HG03039 (cell line): ENCODE data around the gene DEPDC5.
"Not testable (repeated sequence)": the region's sequence is repeated elsewhere in the genome, so short reads cannot be mapped to it uniquely, and the experiment has no call there.

Experiments used
- ATAC-seq: cut with Tn5 transposase; IDR thresholded peaks from one replicate; pipeline ENCODE4 v1.9.1; 2021; ENCODE audit warnings: mild to moderate bottlenecking, moderate library complexity; ENCODE audit not compliant: unreplicated experiment

The DEPDC5 gene

GRCh38 chr22:31813898-31814297 lies 60.1 kb downstream of the DEPDC5 start:
- ATAC-seq: not testable (repeated sequence)

DNA sequence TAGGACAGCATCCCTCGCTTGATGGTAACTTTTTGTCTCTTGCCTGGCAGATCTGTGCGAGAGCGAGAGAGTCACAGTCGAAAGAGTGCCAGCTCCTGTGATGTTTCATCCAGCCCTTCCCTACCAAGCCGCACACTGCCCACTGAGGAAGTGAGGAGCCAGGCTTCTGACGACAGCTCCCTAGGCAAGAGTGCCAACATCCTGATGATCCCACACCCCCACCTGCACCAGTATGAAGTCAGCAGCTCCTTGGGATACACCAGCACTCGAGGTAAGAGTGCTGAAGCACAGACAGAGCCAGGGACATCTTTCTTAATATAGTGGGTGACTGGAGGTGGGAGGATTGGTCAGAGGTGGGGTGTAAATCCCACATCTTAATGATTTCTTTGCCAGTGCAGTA lies 61.1 kb downstream of the DEPDC5 start:
- no peak for ATAC-seq

DNA sequence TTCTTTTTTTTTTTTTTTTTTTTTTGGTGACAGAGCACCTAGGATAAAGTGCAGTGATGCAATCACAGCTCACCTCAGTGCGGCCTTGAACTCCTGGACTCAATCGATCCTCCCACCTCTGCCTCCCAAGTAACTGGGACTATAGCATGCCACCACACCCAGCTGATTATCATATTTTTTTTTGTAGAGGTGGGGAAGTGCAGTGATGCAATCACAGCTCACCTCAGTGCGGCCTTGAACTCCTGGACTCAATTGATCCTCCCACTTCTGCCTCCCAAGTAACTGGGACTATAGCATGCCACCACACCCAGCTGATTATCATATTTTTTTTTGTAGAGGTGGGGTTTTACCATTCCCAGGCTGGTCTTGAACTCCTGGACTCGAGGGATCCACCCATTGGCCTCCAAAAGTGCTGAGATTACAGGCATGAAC lies 61.6 kb downstream of the DEPDC5 start:
- ATAC-seq: not testable (repeated sequence)

GRCh38 chr22:31816750-31817149 lies 62.9 kb downstream of the DEPDC5 start:
- no peak for ATAC-seq

GRCh38 chr22:31818481-31819392 lies 64.9 kb downstream of the DEPDC5 start:
- no peak for ATAC-seq

DNA sequence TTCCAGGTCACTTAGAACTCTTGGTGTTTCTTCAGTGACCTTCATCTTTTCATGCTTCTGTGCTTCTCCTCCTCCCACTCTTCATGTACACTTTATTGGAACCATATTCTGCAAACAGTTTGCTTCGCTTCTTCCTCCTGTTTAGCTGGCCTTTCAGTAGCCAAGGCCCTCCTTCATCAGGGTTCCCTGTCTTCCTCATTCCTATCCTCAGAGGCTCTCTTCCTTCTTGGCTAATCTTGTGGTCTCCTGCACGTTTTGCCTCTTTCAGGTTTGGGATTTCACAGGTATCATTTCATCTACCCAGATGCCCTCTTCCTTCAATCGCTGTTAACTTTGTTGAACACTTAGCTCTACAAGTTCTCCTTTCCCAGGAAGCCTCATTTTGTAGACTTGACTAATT lies 66.8 kb downstream of the DEPDC5 start:
- no peak for ATAC-seq

DNA sequence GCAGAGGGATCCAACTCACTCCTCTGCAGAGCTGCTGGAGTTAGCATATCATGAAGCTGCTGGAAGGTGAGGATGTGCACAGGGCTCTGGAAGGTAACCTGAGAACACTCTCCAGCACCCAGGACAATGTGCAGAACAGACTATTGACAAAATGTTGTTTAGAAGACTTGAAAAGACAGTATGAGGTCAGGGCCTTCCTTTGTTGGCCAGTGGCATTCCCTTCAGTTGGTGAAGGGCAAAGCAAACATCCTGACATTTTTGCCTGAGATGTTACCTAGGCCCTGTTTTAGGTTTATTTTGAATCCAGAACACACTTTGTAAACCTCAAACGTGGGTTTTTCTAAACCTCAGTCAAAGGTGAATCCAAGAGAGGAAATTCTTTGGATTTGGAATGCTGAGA lies 67.8 kb downstream of the DEPDC5 start:
- no peak for ATAC-seq

DNA sequence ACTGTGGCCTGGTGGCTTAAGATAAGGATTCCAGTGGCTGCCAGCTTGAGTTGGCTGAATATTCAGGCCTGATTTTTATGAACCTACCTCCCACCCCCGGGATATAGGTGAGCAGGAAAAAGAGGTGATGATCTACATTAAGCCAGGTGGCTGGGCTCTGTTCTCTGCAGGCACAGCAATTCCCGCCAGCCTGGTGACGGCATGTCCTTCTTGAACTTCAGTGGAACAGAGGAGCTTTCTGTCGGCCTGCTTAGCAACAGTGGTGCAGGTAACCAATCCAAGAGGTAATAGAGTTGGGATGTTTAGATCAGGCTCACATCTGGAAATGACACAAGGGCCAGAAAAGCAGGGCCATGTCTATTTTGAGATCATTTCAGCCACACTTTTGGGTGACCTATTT lies 68.7 kb downstream of the DEPDC5 start:
- no peak for ATAC-seq

DNA sequence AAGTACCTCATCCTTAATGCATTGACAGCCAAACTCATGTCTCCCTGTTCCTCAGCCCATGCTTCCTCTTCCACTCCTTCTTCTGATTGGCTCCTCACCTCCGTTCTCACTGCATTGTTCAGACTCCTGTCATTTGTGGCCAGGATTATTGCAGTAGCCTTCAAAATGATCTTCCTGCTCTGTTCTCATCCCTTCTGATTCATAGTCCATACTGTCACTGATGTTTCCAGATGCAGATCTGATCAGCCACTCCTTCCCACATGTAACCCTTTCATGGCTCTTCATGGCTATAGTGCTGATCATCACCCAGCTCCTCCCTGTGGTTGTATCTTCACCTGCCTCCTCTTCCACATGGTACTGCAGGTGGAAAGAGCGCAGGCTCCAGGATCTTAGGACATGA lies 71.7 kb downstream of the DEPDC5 start:
- ATAC-seq: no peak

DNA sequence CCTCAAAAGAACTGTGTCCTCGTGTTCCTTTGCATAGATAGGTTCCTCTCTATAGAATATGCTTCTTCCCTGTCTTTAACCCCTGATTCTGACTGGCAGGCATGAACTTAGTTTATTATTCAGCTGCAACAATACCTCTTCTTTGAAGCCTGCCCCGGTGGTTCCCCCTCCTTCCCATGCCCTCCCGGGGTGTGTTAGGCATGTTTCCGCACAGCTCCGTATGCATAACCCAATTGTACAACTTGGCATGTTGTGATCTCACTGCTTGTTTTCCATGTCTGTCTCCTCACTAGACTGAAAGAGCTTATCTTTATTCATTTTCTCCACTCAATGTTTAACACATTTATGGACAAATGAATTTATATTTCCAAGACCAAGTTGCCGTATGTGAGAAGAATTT lies 72.6 kb downstream of the DEPDC5 start:
- no peak for ATAC-seq

- ATAC-seq: no peak
Observed at GRCh38 chr22:31828739-31829138, 74.9 kb downstream of the DEPDC5 start.

DNA sequence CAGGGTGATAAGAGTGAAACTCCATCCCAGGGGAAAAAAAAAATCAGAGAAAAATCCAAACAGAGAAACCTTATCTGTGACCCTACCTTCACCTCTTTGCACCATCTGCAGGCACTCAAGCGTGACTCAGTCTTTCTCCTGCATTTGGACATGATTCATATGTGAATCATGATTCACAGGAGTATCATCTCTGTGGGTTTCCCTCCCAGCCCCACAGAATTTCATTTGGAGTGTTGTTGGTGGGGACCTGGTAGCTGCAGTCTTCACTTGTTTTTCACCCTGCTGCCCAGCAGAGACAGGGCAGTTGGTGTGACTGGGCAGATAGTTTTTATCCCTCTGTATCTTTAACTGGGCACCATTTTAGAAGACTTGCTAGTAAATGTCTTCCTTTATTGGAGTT lies 75.7 kb downstream of the DEPDC5 start:
- no peak for ATAC-seq

DNA sequence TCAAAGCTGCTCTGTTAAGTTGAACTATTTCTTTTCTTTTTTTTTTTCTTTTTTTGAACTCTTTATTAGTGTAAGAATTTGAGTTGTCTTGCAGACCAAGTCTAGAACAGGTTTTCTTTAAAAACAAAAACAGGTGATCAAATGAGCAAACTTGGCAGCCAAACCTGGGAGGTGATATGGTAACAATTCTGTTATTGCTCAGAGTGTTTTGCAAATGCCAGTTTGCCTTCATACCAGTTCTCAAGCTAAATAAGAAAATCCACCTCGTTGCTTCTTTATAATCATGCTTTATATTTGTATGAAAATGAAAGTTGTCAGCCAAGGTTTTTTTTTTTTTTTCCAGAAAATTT lies 76.9 kb downstream of the DEPDC5 start:
- ATAC-seq: no peak

DNA sequence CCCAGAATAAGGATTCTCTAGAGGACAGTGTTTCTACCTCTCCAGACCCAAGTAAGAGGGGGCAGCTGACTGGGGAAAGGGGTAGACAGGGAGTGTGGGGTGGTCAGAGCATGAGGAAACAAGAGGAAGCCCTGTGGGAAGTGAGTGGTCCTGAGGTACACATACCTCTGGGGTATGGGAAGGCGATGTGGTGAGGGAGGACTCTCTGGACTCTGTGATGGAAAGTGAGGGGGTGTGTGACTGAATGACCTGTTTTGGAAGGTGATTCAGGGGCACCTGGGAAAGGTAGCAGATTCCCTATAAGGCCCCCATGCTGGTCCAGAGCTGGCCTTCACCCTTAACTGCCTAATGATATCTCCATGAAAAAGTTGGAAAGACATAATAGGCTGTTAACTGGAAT lies 80.1 kb downstream of the DEPDC5 start:
- no peak for ATAC-seq

DNA sequence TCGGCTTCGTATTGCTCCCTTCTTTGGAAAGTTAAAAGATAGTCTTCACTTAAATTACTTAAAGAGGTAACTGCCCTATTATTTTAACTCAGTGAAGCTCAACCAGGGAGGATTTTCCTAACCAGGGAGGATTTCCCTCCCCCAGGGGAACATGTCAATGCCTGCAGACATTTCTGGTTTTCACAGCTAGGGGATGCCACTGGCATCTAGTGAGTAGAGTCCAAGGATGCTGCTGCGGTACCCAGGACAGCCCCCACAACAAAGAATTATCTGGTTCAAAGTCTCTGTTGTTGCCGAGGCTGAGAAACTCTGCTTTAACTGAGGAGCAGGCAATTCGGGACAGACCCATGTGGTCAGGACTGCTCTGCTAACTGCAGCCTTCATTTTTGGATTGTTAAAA lies 82.2 kb downstream of the DEPDC5 start:
- no peak for ATAC-seq

GRCh38 chr22:31838917-31839316 lies 85.1 kb downstream of the DEPDC5 start:
- no peak for ATAC-seq

DNA sequence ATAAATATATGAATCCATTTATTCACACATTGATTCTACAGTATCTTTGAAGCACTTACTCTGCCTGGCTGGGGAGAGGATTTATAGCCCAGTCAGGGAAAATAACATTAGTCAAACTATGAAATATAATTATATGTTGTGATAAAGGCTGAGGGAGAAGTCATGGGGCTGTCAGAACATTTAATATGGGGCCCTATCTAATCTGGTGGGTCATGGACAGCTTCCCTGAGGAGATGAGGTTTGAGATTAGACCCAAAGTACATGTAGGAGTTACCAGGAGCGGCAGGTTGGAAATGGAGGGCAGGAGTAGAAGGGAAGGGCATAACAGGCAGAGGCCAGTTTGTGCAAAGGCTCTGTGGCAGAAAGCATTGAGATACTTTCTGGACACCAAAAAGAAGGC lies 86.2 kb downstream of the DEPDC5 start:
- no peak for ATAC-seq

DNA sequence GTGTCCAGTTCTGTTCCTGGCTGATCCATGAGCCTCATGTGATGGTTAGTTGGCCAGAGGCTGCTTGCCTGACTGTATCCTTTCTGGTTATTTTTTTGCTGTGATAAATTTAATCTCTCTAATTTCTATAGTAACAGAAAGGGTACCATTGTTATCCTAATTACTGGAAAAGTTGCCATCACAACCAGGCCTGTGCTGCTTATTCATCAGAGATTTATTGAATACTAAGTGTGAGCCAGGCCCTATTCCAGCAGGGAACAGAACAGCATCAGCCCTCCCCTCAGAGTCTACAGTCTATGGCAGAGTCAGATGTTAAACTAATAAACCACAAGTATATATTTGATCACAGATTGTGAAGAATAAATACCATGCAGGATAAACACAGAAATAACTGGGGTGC lies 86.8 kb downstream of the DEPDC5 start:
- ATAC-seq: no peak

DNA sequence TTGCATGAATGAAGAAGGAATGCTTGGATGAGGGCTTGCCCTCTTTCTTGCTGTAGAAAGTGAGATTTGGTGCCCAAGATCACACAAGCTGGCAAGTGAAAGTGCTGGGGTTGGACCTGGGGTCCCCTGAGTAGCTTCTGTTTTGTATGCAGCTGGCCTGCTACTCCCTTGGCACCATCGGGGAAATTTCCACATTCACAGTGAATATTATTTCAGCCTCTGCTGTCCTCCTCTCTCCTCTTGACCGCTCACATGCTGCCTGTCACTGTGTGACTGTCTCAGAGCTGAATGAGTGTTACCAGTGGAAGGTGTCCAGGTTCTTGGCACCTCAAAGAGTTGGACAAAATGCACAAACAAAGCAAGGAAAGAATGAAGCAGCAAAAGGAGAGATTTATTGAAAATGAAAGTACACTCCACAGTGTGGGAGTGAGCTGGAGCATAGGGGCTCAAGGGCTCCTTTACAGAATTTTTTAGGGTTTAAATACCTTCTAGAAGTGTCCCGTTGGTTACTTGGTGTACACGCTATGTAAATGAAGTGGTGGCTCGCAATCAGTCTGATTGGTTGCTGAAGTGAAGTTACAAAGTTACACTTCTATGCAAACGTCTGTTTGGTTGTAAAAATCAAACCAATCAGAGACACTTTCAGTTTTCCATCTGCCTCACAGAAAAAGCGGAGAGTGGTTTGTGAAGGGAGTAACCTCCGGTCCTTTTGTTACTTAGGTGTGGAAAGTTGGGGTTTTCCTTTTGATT lies 87.4 kb downstream of the DEPDC5 start:
- ATAC-seq: no peak

GRCh38 chr22:31843526-31843925 lies 89.7 kb downstream of the DEPDC5 start:
- ATAC-seq: no peak

- no peak for ATAC-seq
Observed at GRCh38 chr22:31844941-31845340, 91.1 kb downstream of the DEPDC5 start.
